Astrocyte (in vitro differentiated cells and primary cell): Measurements from ENCODE around the gene SMOC2. TPM values are rescaled to one million over a fixed set of nuclear protein-coding genes. Genes with fewer than 3 reads are reported as not detected.

ENCODE experiments used
- DNase-seq: peaks from one replicate; pipeline ENCODE4 v3.0.0-alpha.2; 2010; ENCODE audit warnings: low read depth
- FAIRE-seq: peaks from 2 replicates; lab custom pipeline; 2011; peaks lifted over from hg19 to GRCh38; lab: Jason Lieb, UNC
- H2AFZ ChIP-seq: 2 replicates; pipeline ENCODE4 v1.6.0; 2012; ENCODE audit warnings: low read depth, low read length, inconsistent platforms
- H3K27ac ChIP-seq: 2 replicates; pipeline ENCODE4 v1.5.1; 2011; ENCODE audit warnings: low read depth, low read length, inconsistent platforms
- H3K27me3 ChIP-seq: 2 replicates; pipeline ENCODE4 v1.6.0; 2011; ENCODE audit warnings: low read length, inconsistent platforms; ENCODE audit not compliant: insufficient read depth
- H3K36me3 ChIP-seq: 2 replicates; pipeline ENCODE4 v1.5.1; 2011; ENCODE audit warnings: low read length, inconsistent platforms; ENCODE audit not compliant: insufficient read depth
- H3K4me1 ChIP-seq: 2 replicates; pipeline ENCODE4 v1.5.1; 2011; ENCODE audit warnings: low read length, inconsistent platforms; ENCODE audit not compliant: insufficient read depth
- H3K4me2 ChIP-seq: 2 replicates; pipeline ENCODE4 v1.6.0; 2012; ENCODE audit warnings: low read length, inconsistent platforms
- H3K4me3 ChIP-seq: 2 replicates; pipeline ENCODE4 v1.5.1; 2011; ENCODE audit warnings: low read depth, mild to moderate bottlenecking, low read length, inconsistent platforms; ENCODE audit not compliant: insufficient read depth
- H3K79me2 ChIP-seq: 2 replicates; pipeline ENCODE4 v1.6.0; 2012; ENCODE audit warnings: mild to moderate bottlenecking, low read length, inconsistent platforms; ENCODE audit not compliant: insufficient read depth
- H3K9ac ChIP-seq: 2 replicates; pipeline ENCODE4 v1.6.0; 2012; ENCODE audit warnings: mild to moderate bottlenecking, low read length, inconsistent platforms
- H3K9me3 ChIP-seq: 2 replicates; pipeline ENCODE4 v1.5.1; 2012; ENCODE audit warnings: low read depth, mild to moderate bottlenecking, low read length, inconsistent platforms; ENCODE audit not compliant: insufficient read depth
- H4K20me1 ChIP-seq: 2 replicates; pipeline ENCODE4 v1.6.0; 2012; ENCODE audit warnings: low read length, inconsistent platforms; ENCODE audit not compliant: insufficient read depth
- H3K27ac Mint-ChIP-seq: one replicate; pipeline ENCODE4 v1.8.0; 2021; ENCODE audit warnings: mild to moderate bottlenecking, mixed read lengths; ENCODE audit not compliant: unreplicated experiment
- H3K27me3 Mint-ChIP-seq: one replicate; pipeline ENCODE4 v1.8.0; 2021; ENCODE audit warnings: low read depth, mixed read lengths; ENCODE audit not compliant: unreplicated experiment
- H3K36me3 Mint-ChIP-seq: one replicate; pipeline ENCODE4 v1.8.0; 2021; ENCODE audit warnings: low read depth, mixed read lengths; ENCODE audit not compliant: unreplicated experiment
- H3K4me1 Mint-ChIP-seq: one replicate; pipeline ENCODE4 v1.8.0; 2021; ENCODE audit warnings: low read depth, mixed read lengths; ENCODE audit not compliant: unreplicated experiment
- H3K4me3 Mint-ChIP-seq: one replicate; pipeline ENCODE4 v1.8.0; 2021; ENCODE audit warnings: mild to moderate bottlenecking, moderate library complexity, mixed read lengths; ENCODE audit not compliant: unreplicated experiment
- H3K9me3 Mint-ChIP-seq: one replicate; pipeline ENCODE4 v1.8.0; 2021; ENCODE audit warnings: mild to moderate bottlenecking, mixed read lengths; ENCODE audit not compliant: unreplicated experiment
- CTCF ChIP-seq: IDR thresholded peaks from 2 replicates; pipeline ENCODE4 v1.5.1; 2011; ENCODE audit warnings: low read depth, mild to moderate bottlenecking, inconsistent platforms, low read length, moderate library complexity; ENCODE audit not compliant: insufficient read depth
- EZH2 ChIP-seq: IDR thresholded peaks from 2 replicates; pipeline ENCODE4 v1.6.1; 2012; ENCODE audit warnings: mild to moderate bottlenecking, low read length, inconsistent platforms; ENCODE audit not compliant: insufficient read depth
- total RNA-seq: library from RNA; stranded (reverse); gene quantifications from 2 replicates; pipeline ENCODE4 v1.2.1, GENCODE V29; 2021

Gene SMOC2
- total RNA-seq, 1 donor from 2014 or later: 0.93 TPM

DNA sequence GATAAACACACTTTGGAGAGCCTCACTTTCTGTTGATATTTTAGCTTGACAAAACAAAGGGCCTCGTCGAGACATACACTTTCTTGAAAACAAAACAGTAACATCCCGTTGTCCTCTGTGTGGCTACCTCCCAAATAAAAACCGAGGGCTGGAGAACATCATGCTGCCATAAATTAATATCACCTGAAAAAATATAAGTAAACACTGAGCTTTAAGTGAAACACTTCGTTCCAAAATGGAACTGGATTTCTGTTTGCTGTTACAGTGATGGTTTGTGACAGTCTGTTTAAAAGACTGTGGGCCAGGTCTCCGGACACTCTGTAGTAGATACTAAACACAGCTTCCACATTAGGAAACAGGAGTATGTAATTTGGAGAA is 187.2 kb downstream of the SMOC2 start:
- Mint-ChIP-seq H3K4me3 (no peak overlapping the region), H3K27ac (no peak overlapping the region)
- H3K9me3 ChIP-seq: no peaks in the 10 kb centered on the region

DNA sequence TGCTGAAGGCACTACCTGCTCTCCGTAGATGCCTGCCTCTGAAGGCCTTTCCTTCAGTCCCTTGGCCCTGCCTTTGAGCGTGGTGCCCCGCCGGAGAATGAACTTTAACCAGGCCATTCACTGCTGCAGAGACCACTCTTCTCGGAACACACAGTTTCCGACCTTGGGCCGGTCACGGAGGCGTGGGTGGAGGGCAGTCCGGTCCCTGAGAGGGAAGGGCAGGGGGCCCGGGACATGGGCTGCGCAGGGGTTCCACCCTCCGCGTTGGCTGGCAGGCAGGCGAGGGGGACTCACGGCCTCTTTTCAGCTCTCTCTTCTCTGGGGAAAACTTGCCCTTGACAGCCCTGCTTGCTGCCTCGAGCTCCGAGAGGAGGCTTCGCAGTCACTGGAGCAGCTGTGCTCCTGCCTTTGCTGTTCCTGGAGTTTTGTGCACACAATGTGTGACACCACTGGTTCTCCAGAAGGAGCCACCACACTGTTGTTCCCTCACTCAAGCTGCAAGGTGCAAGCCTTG is 187.8 kb downstream of the SMOC2 start:
- peaks cover 9% of the 10 kb centered on the region for H3K4me1 Mint-ChIP-seq
- peaks cover 1% of the 10 kb centered on the region for H3K9me3 Mint-ChIP-seq
- FAIRE-seq: no peak

More for the DNA sequence above, 187.2 kb downstream of the SMOC2 start:
- TF ChIP-seq EZH2 (no peak), CTCF (no peak)
- DNase-seq (no peak), FAIRE-seq (no peak)
- no peak overlapping the region for H3K4me3 ChIP-seq
- no peaks in the 10 kb centered on the region for H3K4me1 ChIP-seq
- H3K9ac ChIP-seq: no peak overlapping the region
- H3K27me3 Mint-ChIP-seq: peaks cover 21% of the 10 kb centered on the region
- H4K20me1 ChIP-seq: no peaks in the 10 kb centered on the region
- no peaks in the 10 kb centered on the region for H3K36me3 ChIP-seq
- no peaks in the 10 kb centered on the region for H3K27me3 ChIP-seq
- H3K9me3 Mint-ChIP-seq: no peaks in the 10 kb centered on the region
- H2AFZ ChIP-seq: no peak overlapping the region
- H3K36me3 Mint-ChIP-seq: no peaks in the 10 kb centered on the region
- H3K4me2 ChIP-seq: no peak overlapping the region
- H3K4me1 Mint-ChIP-seq: peaks cover 9% of the 10 kb centered on the region
- no peaks in the 10 kb centered on the region for H3K79me2 ChIP-seq
- H3K27ac ChIP-seq: no peak overlapping the region

More for the DNA sequence above, 187.8 kb downstream of the SMOC2 start:
- no peak for DNase-seq
- Mint-ChIP-seq H3K27ac (no peak overlapping the region), H3K27me3 (peaks cover 21% of the 10 kb centered on the region), H3K4me3 (no peak overlapping the region), H3K36me3 (no peaks in the 10 kb centered on the region)
- Histone ChIP-seq H3K4me3 (no peak overlapping the region), H3K4me2 (no peak overlapping the region), H3K9ac (no peak overlapping the region), H2AFZ (no peak overlapping the region), H3K27me3 (no peaks in the 10 kb centered on the region), H3K79me2 (no peaks in the 10 kb centered on the region), H3K27ac (no peak overlapping the region), H3K36me3 (no peaks in the 10 kb centered on the region), H3K9me3 (no peaks in the 10 kb centered on the region), H4K20me1 (no peaks in the 10 kb centered on the region), H3K4me1 (no peaks in the 10 kb centered on the region)
- TF ChIP-seq EZH2 (no peak), CTCF (no peak)
